Thyroid gland (tissue), 4 donors: Measurements from ENCODE around the gene CAPN13. TPM values are rescaled to one million over a fixed set of nuclear protein-coding genes. Genes with fewer than 3 reads are reported as not detected.

Experiments
- DNase-seq, 2 donors: peaks; one replicate each; pipeline ENCODE4 v3.0.0-alpha.2; 2019
- H3K27ac ChIP-seq, 3 donors: fragments of 200-600 bp; sonication (generic); 1 replicate in 2 of 3; 2 replicates in 1 of 3; pipeline ENCODE4 v1.5.1; 2016 to 2019; ENCODE audit warnings: mild to moderate bottlenecking in 1 of 3, moderate library complexity in 1 of 3
- H3K27me3 ChIP-seq: fragments of 200-600 bp; sonication (generic); one replicate; pipeline ENCODE4 v1.5.1; 2019
- H3K36me3 ChIP-seq, 2 donors: fragments of 200-600 bp; sonication (generic); one replicate each; pipeline ENCODE4 v1.5.1; 2016 to 2019
- H3K4me1 ChIP-seq, 2 donors: fragments of 200-600 bp; sonication (generic); one replicate each; pipeline ENCODE4 v1.5.1; 2017 to 2019
- H3K4me3 ChIP-seq, 3 donors: fragments of 200-600 bp; sonication (generic); replicated peaks in 1 of 3; 1 replicate in 2 of 3; 2 replicates in 1 of 3; pipeline ENCODE4 v1.5.1; 2016; ENCODE audit warnings: mild to moderate bottlenecking in 1 of 3
- H3K9me3 ChIP-seq: fragments of 200-600 bp; sonication (generic); one replicate; pipeline ENCODE4 v1.5.1; 2017
- POLR2A ChIP-seq, 2 donors: fragments of 450-650 bp; IDR thresholded peaks; one replicate each; pipeline ENCODE4 v1.6.1; 2017; ENCODE audit warnings: antibody characterized with exemption in 2 of 2, mild to moderate bottlenecking in 2 of 2, moderate library complexity in 1 of 2
- WGBS, 2 donors: methylation state at CpG; one replicate each; pipeline ENCODE4 v1.1.5; 2017; 5-methylcytosine and 5-hydroxymethylcytosine counted together
- intact Hi-C: fragments of 100-400 bp; cut with DNase I; formaldehyde crosslinking; loops from one replicate; pipeline ENCODE4 v1.15.1; 2023
- total RNA-seq, 4 donors: library from RNA; depleted of rRNA; stranded (reverse); fragments of >200 nt; gene quantifications; one replicate each; pipeline ENCODE4 v1.2.3, GENCODE V29; 2016
- TF ChIP-seq, protein P1 (sequence below), 6 experiments: fragments of 200-600 bp in 3 of 6; fragments of 450-650 bp in 3 of 6; sonication (generic) in 3 of 6; IDR thresholded peaks; one replicate each; pipeline ENCODE4 v1.5.1; 2016 to 2019; ENCODE audit warnings: antibody characterized with exemption in 6 of 6, mild to moderate bottlenecking in 2 of 6, inconsistent platforms in 1 of 6, moderate library complexity in 1 of 6

CAPN13 gene
- total RNA-seq, 4 donors from 2014 or later, result 3.0 TPM; not detected in 3

DNA sequence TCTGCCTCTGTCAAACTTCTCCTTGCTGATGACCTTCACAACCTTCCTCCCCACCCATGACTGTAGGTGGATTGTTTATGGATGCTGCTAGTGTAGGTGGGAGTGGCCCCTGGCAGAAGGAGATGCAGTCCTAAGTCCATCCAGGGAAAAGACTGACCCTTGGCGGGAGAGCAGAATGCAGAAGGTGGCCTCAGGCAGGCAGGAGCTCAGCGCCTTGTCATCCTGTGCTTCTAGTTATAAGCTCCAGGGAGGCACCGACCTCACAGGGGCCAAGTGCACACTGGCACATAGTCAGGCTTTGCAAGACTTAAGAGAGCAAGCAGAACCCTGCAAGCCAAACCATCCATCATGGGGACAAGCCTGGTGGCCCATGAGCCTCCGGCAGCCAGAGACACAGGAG is 74.4 kb downstream of the CAPN13 start:
- H3K27ac ChIP-seq, result no peak overlapping the region
- H3K4me1 ChIP-seq, result no peaks in the 10 kb centered on the region
- WGBS, 2 donors, result 61 to 83% methylated on average over 2 to 4 of the region's 4 CpGs
- H3K9me3 ChIP-seq, result no peaks in the 10 kb centered on the region
- no peak overlapping the region for H3K4me3 ChIP-seq
- no peaks in the 10 kb centered on the region for H3K36me3 ChIP-seq
- intact Hi-C loops, result no loop called here
- no peaks in the 10 kb centered on the region for H3K27me3 ChIP-seq
- no peak for DNase-seq
- no peak for TF ChIP-seq POLR2A (IDR thresholded peaks at IDR 0.05)
- TF ChIP-seq, protein P1, sequence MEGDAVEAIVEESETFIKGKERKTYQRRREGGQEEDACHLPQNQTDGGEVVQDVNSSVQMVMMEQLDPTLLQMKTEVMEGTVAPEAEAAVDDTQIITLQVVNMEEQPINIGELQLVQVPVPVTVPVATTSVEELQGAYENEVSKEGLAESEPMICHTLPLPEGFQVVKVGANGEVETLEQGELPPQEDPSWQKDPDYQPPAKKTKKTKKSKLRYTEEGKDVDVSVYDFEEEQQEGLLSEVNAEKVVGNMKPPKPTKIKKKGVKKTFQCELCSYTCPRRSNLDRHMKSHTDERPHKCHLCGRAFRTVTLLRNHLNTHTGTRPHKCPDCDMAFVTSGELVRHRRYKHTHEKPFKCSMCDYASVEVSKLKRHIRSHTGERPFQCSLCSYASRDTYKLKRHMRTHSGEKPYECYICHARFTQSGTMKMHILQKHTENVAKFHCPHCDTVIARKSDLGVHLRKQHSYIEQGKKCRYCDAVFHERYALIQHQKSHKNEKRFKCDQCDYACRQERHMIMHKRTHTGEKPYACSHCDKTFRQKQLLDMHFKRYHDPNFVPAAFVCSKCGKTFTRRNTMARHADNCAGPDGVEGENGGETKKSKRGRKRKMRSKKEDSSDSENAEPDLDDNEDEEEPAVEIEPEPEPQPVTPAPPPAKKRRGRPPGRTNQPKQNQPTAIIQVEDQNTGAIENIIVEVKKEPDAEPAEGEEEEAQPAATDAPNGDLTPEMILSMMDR (IDR thresholded peaks at IDR 0.05), result no peak

DNA sequence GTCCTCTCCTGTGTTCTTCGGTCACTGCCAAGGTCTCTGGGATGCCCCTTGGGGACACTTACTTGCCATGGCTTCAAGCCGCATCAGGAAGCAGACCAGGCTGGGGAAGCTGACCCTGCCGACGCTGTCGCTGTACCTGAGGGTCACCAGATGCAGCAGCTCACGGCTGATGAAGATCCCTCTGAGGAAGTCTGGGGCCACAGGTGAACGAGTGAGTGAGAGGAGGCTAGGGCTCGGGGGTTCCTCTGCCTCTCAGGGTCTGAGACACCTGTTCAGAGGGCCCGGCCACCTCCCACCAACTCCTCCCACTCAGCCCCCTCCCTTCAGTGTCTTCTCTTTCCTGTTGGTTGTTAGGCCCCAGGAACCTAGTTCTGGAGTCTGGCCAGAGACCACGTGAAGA is 74.9 kb downstream of the CAPN13 start:
- Histone ChIP-seq H3K27ac (no peak overlapping the region), H3K27me3 (no peaks in the 10 kb centered on the region), H3K36me3 (no peaks in the 10 kb centered on the region), H3K9me3 (no peaks in the 10 kb centered on the region), H3K4me3 (no peak overlapping the region), H3K4me1 (no peaks in the 10 kb centered on the region)
- 72 to 75% methylated on average over 4 to 5 of the region's 10 CpGs for WGBS, 2 donors
- TF ChIP-seq POLR2A (IDR thresholded peaks at IDR 0.05), result no peak
- TF ChIP-seq, protein P1 (IDR thresholded peaks at IDR 0.05), result no peak
- intact Hi-C loops, result no loop called here
- no peak for DNase-seq

GRCh38 chr2:30731706-30732105 is 75.5 kb downstream of the CAPN13 start:
- TF ChIP-seq POLR2A (IDR thresholded peaks at IDR 0.05), result no peak
- TF ChIP-seq, protein P1 (IDR thresholded peaks at IDR 0.05), result no peak
- Histone ChIP-seq H3K27me3 (no peaks in the 10 kb centered on the region), H3K9me3 (no peaks in the 10 kb centered on the region), H3K4me3 (no peak overlapping the region), H3K4me1 (no peaks in the 10 kb centered on the region), H3K27ac (no peak overlapping the region), H3K36me3 (no peaks in the 10 kb centered on the region)
- no peak for DNase-seq
- WGBS, 2 donors, result 56 to 69% methylated on average over 6 of the region's 6 CpGs
- intact Hi-C loops, result no loop called here

- no peak for DNase-seq
- no peaks in the 10 kb centered on the region for H3K27me3 ChIP-seq
- H3K27ac ChIP-seq, result no peak overlapping the region
- WGBS, 2 donors, result 85 to 87% methylated on average over 16 of the region's 16 CpGs
- intact Hi-C loops, result no loop called here
- no peaks in the 10 kb centered on the region for H3K36me3 ChIP-seq
- H3K9me3 ChIP-seq, result no peaks in the 10 kb centered on the region
- no peaks in the 10 kb centered on the region for H3K4me1 ChIP-seq
- H3K4me3 ChIP-seq, result no peak overlapping the region
- no peak for TF ChIP-seq POLR2A (IDR thresholded peaks at IDR 0.05)
- TF ChIP-seq, protein P1 (IDR thresholded peaks at IDR 0.05), result no peak
Measured at GRCh38 chr2:30730736-30731647, 76.3 kb downstream of the CAPN13 start.

DNA sequence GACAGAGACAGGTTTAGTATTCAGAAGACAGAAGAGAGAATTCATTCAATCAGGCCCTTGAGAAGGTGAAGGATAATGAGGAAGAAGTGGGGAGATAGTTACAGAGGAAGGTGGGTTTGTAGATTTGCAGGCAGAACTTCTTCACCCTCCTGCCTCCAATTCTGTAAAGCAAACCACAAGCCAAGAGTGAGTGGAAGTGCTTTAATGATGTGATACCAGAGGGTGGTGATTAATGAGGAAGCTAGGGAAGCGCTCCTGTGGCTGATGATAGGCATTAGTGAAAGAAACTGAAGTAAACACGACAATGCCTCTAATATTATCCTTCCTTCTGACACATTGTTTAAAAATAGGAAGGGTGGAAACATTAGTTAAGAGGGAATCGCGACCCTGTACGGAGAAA is 78.2 kb downstream of the CAPN13 start:
- Histone ChIP-seq H3K27ac (no peak overlapping the region), H3K36me3 (no peaks in the 10 kb centered on the region), H3K4me3 (no peak overlapping the region), H3K4me1 (no peaks in the 10 kb centered on the region), H3K27me3 (no peaks in the 10 kb centered on the region), H3K9me3 (no peaks in the 10 kb centered on the region)
- TF ChIP-seq, protein P1 (IDR thresholded peaks at IDR 0.05), result no peak
- TF ChIP-seq POLR2A (IDR thresholded peaks at IDR 0.05), result no peak
- intact Hi-C loops, result loop anchor here (10.0 kb wide), 1 partner anchor 226 kb away; no protein-coding TSS in a partner anchor
- DNase-seq, result no peak
- 72 to 80% methylated on average over 5 of the region's 5 CpGs for WGBS, 2 donors
